Measurements from ENCODE around the gene PLEKHA7. TPM values are rescaled to one million over a fixed set of nuclear protein-coding genes. Genes with fewer than 3 reads are reported as not detected.

PLEKHA7 gene
- total RNA-seq, 1 donor from 2014 or later: 9.5 TPM

DNA sequence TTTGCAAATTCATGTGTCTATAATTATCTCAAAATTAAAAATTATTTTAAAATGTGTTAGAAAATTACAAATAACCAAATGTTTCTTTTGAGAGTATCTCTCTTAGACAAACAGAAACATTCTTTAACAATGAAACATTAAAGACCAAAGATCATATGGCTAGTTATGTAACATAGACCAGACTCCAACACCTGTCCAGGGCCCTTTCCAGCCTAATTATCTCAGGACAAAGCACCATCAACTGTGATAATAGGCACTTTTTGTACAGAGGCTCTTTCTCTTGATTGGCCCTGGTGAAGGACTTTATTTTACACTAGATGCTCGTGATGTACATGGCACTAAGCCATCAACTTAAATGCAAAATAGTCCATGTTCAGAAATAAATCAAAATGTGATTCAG lies 5.0 kb upstream of the PLEKHA7 start:
- Histone ChIP-seq H3K9me3 (no peaks in the 10 kb centered on the region), H3K4me3 (no peak overlapping the region), H3K27me3 (no peaks in the 10 kb centered on the region), H3K4me1 (peaks cover 0 to 3% of the 10 kb centered on the region in 2 donors), H3K36me3 (no peaks in the 10 kb centered on the region), H3K27ac (no peak overlapping the region)
- TF ChIP-seq, protein P1, sequence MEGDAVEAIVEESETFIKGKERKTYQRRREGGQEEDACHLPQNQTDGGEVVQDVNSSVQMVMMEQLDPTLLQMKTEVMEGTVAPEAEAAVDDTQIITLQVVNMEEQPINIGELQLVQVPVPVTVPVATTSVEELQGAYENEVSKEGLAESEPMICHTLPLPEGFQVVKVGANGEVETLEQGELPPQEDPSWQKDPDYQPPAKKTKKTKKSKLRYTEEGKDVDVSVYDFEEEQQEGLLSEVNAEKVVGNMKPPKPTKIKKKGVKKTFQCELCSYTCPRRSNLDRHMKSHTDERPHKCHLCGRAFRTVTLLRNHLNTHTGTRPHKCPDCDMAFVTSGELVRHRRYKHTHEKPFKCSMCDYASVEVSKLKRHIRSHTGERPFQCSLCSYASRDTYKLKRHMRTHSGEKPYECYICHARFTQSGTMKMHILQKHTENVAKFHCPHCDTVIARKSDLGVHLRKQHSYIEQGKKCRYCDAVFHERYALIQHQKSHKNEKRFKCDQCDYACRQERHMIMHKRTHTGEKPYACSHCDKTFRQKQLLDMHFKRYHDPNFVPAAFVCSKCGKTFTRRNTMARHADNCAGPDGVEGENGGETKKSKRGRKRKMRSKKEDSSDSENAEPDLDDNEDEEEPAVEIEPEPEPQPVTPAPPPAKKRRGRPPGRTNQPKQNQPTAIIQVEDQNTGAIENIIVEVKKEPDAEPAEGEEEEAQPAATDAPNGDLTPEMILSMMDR (IDR thresholded peaks at IDR 0.05): no peak
- DNase-seq (ENCODE audit: low spot score in 2 of 2): no peak
- intact Hi-C loops (cut with DNase I): no loop called here

DNA sequence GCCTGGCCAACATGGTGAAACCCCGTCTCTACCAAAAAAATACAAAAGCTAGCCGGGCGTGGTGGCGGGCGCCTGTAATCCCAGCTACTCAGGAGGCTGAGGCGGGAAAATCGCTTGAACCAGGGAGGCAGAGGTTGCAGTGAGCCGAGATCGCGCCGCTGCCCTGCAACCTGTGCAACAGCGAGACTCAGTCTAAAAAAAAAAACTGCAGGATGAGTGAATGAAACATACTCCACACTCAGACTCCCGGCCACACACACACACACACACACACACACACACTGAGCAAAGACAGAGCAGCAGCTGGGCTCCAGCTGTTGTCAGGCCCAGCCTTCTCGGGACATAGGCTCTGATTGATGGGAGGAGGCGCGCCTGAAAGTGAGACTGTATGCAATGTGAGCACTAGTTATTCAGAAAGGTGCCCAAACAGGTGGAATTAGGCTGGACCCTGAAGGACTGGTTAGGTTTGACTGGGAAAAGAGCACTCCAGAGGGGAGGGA lies 1.5 kb upstream of the PLEKHA7 start:
- intact Hi-C loops (cut with DNase I): loop anchor here (2.0 kb wide), 1 partner anchor 61 kb away; the partner anchor contains the start of gene RPS13

GRCh38 chr11:17014833-17015626 lies 816 bp upstream of the PLEKHA7 start:
- intact Hi-C loops (cut with DNase I): loop anchor here (2.0 kb wide), 1 partner anchor 62 kb away; the partner anchor contains the start of gene RPS13
- Histone ChIP-seq H3K27me3 (no peaks in the 10 kb centered on the region), H3K9me3 (no peaks in the 10 kb centered on the region), H3K4me3 (peak overlapping the region; percentile 70 to 98), H3K36me3 (no peaks in the 10 kb centered on the region), H3K27ac (no peak overlapping the region), H3K4me1 (peaks cover 0 to 3% of the 10 kb centered on the region in 2 donors)
- TF ChIP-seq, protein P1 (IDR thresholded peaks at IDR 0.05): peak in 2 of 3 experiments; percentile 16 to 30
- DNase-seq (ENCODE audit: low spot score in 2 of 2): no peak

More for the DNA sequence above, 1.5 kb upstream of the PLEKHA7 start:
- no peak overlapping the region for H3K27ac ChIP-seq
- no peaks in the 10 kb centered on the region for H3K27me3 ChIP-seq
- H3K4me1 ChIP-seq: peaks cover 0 to 3% of the 10 kb centered on the region in 2 donors
- H3K9me3 ChIP-seq: no peaks in the 10 kb centered on the region
- no peak overlapping the region for H3K4me3 ChIP-seq
- TF ChIP-seq, protein P1 (IDR thresholded peaks at IDR 0.05): no peak
- H3K36me3 ChIP-seq: no peaks in the 10 kb centered on the region
- DNase-seq (ENCODE audit: low spot score in 2 of 2): no peak

DNA sequence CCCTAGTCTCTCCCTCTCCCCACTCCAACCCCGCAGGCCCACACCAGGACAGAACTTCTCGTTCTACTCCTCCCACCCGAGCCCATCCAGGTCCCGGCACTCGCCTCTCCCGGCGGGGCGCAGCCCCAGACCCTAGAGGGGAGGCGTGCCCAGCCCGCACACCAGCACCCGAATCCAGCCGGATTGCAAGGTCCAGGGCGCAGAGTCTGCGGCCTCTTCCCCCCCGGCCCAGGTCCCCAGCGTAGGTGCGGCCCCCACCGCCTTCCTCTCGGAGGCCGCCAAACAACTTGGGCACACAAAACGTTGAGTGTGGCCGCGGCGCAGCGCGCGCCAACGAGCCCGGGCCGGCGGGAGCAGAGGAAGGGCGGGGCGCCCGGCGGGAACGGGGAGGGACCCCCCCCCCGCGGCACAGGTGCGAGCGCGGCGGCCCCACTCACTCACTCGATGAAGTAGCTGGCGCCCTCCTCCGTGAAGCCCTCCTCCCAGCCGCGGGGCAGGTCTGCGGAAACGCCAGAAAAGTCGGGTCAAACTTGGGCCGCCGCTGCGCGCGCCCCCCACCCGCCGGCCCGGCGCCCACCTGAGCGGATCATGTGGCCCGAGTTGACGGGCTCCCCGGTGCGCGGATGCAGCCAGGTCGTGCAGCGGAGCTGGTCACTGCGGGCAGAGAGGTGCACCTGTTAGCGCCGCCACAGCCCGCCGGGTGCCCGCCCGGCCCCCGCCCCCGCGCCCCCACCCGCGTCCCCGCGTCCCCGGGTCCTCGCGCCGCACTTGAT lies 480 bp downstream of the PLEKHA7 start:
- TF ChIP-seq, protein P1 (IDR thresholded peaks at IDR 0.05): no peak
- DNase-seq (ENCODE audit: low spot score in 2 of 2): no peak
- Histone ChIP-seq H3K36me3 (no peaks in the 10 kb centered on the region), H3K4me3 (peak overlapping the region; percentile 70 to 98), H3K4me1 (peaks cover 0 to 3% of the 10 kb centered on the region in 2 donors), H3K27me3 (no peaks in the 10 kb centered on the region), H3K9me3 (no peaks in the 10 kb centered on the region), H3K27ac (peak overlapping the region; percentile 10 to 52)
- intact Hi-C loops (cut with DNase I): loop anchor here (2.0 kb wide), 1 partner anchor 63 kb away; the partner anchor contains the start of gene RPS13

DNA sequence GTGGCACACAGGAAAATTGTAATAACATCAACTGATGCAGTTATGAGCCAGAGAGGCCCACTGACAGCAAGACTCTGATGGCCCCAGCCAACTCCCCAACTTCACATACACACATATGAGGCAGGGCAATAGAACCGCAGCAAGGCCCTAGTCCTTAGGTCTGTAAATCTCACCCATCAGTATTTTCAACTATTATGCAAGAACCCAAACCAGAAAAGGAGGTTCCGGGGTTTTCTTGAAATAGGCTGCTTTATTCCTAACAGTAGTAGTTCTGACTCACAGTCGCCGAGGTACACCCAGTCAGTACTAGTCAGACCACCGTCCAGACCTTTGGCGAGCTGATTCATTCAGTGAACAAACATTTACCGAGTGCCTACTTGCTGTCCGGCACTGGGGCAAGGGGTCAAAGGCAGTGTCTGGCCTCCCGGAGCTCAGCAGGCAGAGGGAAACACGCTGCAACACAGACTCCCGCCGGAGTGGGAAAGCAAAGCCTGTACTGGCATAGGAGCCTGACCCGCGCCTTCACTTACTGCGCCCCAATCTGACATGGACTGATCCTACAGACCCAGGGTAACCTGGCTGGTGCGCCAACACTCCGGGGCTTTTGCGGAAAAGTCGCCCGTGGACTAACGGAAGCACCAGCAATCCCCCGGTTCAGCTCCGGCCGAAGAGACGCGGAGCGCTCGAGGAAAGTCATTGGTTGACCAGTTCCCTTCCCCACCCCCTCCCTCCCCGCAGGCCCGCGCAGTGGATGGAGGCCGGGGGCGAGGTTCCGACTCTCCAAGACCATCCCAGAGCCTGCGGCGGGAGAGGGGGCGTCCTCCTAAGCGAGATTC lies 1.3 kb downstream of the PLEKHA7 start:
- Histone ChIP-seq H3K9me3 (no peaks in the 10 kb centered on the region), H3K4me1 (peaks cover 0 to 3% of the 10 kb centered on the region in 2 donors), H3K27ac (peak overlapping the region; percentile 10 to 52), H3K27me3 (no peaks in the 10 kb centered on the region), H3K36me3 (no peaks in the 10 kb centered on the region), H3K4me3 (peak overlapping the region; percentile 70 to 98)
- peak in 1 of 2 donors; percentile 70 for DNase-seq (ENCODE audit: low spot score in 2 of 2)
- TF ChIP-seq, protein P1 (IDR thresholded peaks at IDR 0.05): no peak
- intact Hi-C loops (cut with DNase I): no loop called here

All from ascending aorta (tissue), 2 donors.